Stomach (tissue), 9 donors: Measurements from ENCODE around the gene CCL24. TPM values are rescaled to one million over a fixed set of nuclear protein-coding genes. Genes with fewer than 3 reads are reported as not detected.
"Not testable (repeated sequence)": the region's sequence is repeated elsewhere in the genome, so short reads cannot be mapped to it uniquely, and the experiment has no call there.

Experiments used
- DNase-seq, 2 donors: peaks; one replicate each; pipeline versions ENCODE4 v3.0.0 to v3.0.0-alpha.2; 2013 to 2019
- H3K27ac ChIP-seq, 5 donors: fragments of 200-600 bp in 4 of 5; sonication (generic) in 4 of 5; one replicate each; pipeline ENCODE4 v1.5.1; 2013 to 2019; ENCODE audit warnings: mild to moderate bottlenecking in 1 of 5, moderate library complexity in 1 of 5
- H3K27me3 ChIP-seq, 3 donors: fragments of 200-600 bp; sonication (generic); one replicate each; pipeline ENCODE4 v1.5.1; 2017 to 2019; ENCODE audit warnings: mixed run types in 1 of 3
- H3K36me3 ChIP-seq, 4 donors: fragments of 200-600 bp; sonication (generic); 1 replicate in 3 of 4; 2 replicates in 1 of 4; pipeline ENCODE4 v1.5.1; 2016 to 2019
- H3K4me1 ChIP-seq, 4 donors: fragments of 200-600 bp; sonication (generic); one replicate each; pipeline ENCODE4 v1.5.1; 2016 to 2019
- H3K4me3 ChIP-seq, 4 donors: fragments of 200-600 bp; sonication (generic) in 3 of 4; one replicate each; pipeline ENCODE4 v1.5.1; 2016 to 2019; ENCODE audit warnings: mild to moderate bottlenecking in 1 of 4
- H3K9me3 ChIP-seq, 4 donors: fragments of 200-600 bp; sonication (generic); one replicate each; pipeline ENCODE4 v1.5.1; 2016 to 2019
- CTCF ChIP-seq, 7 experiments: fragments of 450-650 bp in 4 of 7; fragments of 200-600 bp in 3 of 7; sonication (generic) in 3 of 7; IDR thresholded peaks; one replicate each; pipeline ENCODE4 v1.5.1; 2016 to 2019; ENCODE audit warnings: antibody characterized with exemption in 7 of 7, control low read depth in 2 of 7, mild to moderate bottlenecking in 1 of 7
- EP300 ChIP-seq: sonication (generic); formaldehyde crosslinking; IDR thresholded peaks from one replicate; pipeline ENCODE4 v1.6.1; 2017; ENCODE audit warnings: antibody characterized with exemption
- POLR2A ChIP-seq, 4 donors: fragments of 450-650 bp; IDR thresholded peaks; one replicate each; pipeline ENCODE4 v1.6.1; 2016; ENCODE audit warnings: antibody characterized with exemption in 4 of 4, control low read depth in 2 of 4, mild to moderate bottlenecking in 1 of 4, moderate library complexity in 1 of 4
- POLR2AphosphoS5 ChIP-seq, 3 donors: sonication (generic); formaldehyde crosslinking; IDR thresholded peaks; one replicate each; pipeline ENCODE4 v1.6.1; 2016; ENCODE audit warnings: antibody characterized with exemption in 3 of 3
- WGBS, 5 donors: extraction: QIAGEN DNeasy Blood & Tissue Kit in 3 of 5; methylation state at CpG; one replicate each; pipeline versions ENCODE4 v1.1.5 to v1.1.7; 2013 to 2018; 5-methylcytosine and 5-hydroxymethylcytosine counted together
- intact Hi-C: fragments of 100-400 bp; cut with DNase I; formaldehyde crosslinking; loops from one replicate; pipeline ENCODE4 v1.15.1; 2023; ENCODE audit warnings: low total_unique reads
- polyA plus RNA-seq, 3 donors: library from polyadenylated mRNA; stranded (reverse); fragments of 200-250 nt; gene quantifications; one replicate each; pipeline ENCODE4 v1.2.3, GENCODE V29; 2013
- total RNA-seq, 5 donors: library from RNA; depleted of rRNA; stranded (reverse); fragments of >200 nt; gene quantifications; one replicate each; pipeline versions ENCODE4 v1.1.0 to v1.2.3, GENCODE V29; 2014 to 2016
- donor health status: healthy with polysubstance abuse.
- donor health status: Bipolar disorder and iron deficiency.
- donor health status: healthy.

CCL24 gene
- total and polyA plus RNA-seq, 8 donors = 2.1 to 9.1 (median 3.8) TPM; not detected in 4

GRCh38 chr7:75836798-75837197, 23.2 kb upstream of the CCL24 start:
- TF ChIP-seq EP300 (no peak), POLR2AphosphoS5 (IDR thresholded peaks at IDR 0.05) (no peak)
- Histone ChIP-seq H3K27ac (no peak overlapping the region), H3K27me3 (no peaks in the 10 kb centered on the region), H3K4me1 (peaks cover 0 to 2% (median 0%) of the 10 kb centered on the region in 4 donors), H3K9me3 (no peaks in the 10 kb centered on the region), H3K36me3 (no peaks in the 10 kb centered on the region), H3K4me3 (no peak overlapping the region)
- intact Hi-C loops = no loop called here
- WGBS, 5 donors = 89 to 95% (median 93%) methylated on average over 7 of the region's 7 CpGs
- no peak for DNase-seq

GRCh38 chr7:75835688-75836285, 22.2 kb upstream of the CCL24 start:
- intact Hi-C loops = no loop called here

GRCh38 chr7:75833662-75834061, 20.1 kb upstream of the CCL24 start:
- 73 to 87% (median 78%) methylated on average over 5 to 6 of the region's 6 CpGs for WGBS, 5 donors
- H3K9me3 ChIP-seq, intact Hi-C loops: not testable (repeated sequence)

More at GRCh38 chr7:75835688-75836285, 22.2 kb upstream of the CCL24 start:
- no peak for TF ChIP-seq EP300
- TF ChIP-seq CTCF (IDR thresholded peaks at IDR 0.05) = no peak
- 82 to 89% (median 87%) methylated on average over 29 of the region's 29 CpGs for WGBS, 5 donors
- Histone ChIP-seq H3K9me3 (no peaks in the 10 kb centered on the region), H3K27ac (no peak overlapping the region), H3K27me3 (no peaks in the 10 kb centered on the region), H3K4me3 (no peak overlapping the region), H3K36me3 (no peaks in the 10 kb centered on the region), H3K4me1 (no peaks in the 10 kb centered on the region)
- no peak for DNase-seq

GRCh38 chr7:75830978-75831377, 17.4 kb upstream of the CCL24 start:
- intact Hi-C loops = no loop called here
- Histone ChIP-seq H3K36me3 (no peaks in the 10 kb centered on the region), H3K9me3 (peaks cover 0 to 4% (median 0%) of the 10 kb centered on the region in 4 donors), H3K27ac (no peak overlapping the region), H3K4me1 (no peaks in the 10 kb centered on the region), H3K27me3 (no peaks in the 10 kb centered on the region), H3K4me3 (no peak overlapping the region)
- TF ChIP-seq POLR2AphosphoS5 (IDR thresholded peaks at IDR 0.05) = no peak
- no peak for TF ChIP-seq EP300
- no peak for TF ChIP-seq POLR2A (IDR thresholded peaks at IDR 0.05)
- no peak for TF ChIP-seq CTCF (IDR thresholded peaks at IDR 0.05)
- 87 to 96% (median 93%) methylated on average over 6 of the region's 6 CpGs for WGBS, 5 donors
- DNase-seq = no peak

More at GRCh38 chr7:75833662-75834061, 20.1 kb upstream of the CCL24 start:
- not testable (repeated sequence) for H3K27ac ChIP-seq, DNase-seq, H3K36me3 ChIP-seq, H3K4me1 ChIP-seq, H3K27me3 ChIP-seq, H3K4me3 ChIP-seq

GRCh38 chr7:75829656-75830055, 16.1 kb upstream of the CCL24 start:
- not testable (repeated sequence) for H3K27ac ChIP-seq

GRCh38 chr7:75823198-75823910, 9.7 kb upstream of the CCL24 start:
- intact Hi-C loops = no loop called here
- no peaks in the 10 kb centered on the region for H3K27me3 ChIP-seq
- no peak for TF ChIP-seq CTCF (IDR thresholded peaks at IDR 0.05)
- TF ChIP-seq POLR2AphosphoS5 (IDR thresholded peaks at IDR 0.05) = no peak
- no peak for TF ChIP-seq POLR2A (IDR thresholded peaks at IDR 0.05)
- TF ChIP-seq EP300 = no peak
- H3K4me3 ChIP-seq = no peak overlapping the region
- no peaks in the 10 kb centered on the region for H3K36me3 ChIP-seq
- no peaks in the 10 kb centered on the region for H3K4me1 ChIP-seq
- no peak for DNase-seq
- H3K27ac ChIP-seq = no peak overlapping the region
- 36 to 55% (median 45%) methylated on average over 9 of the region's 9 CpGs for WGBS, 5 donors
- peaks cover 0 to 4% (median 0%) of the 10 kb centered on the region in 4 donors for H3K9me3 ChIP-seq

More at GRCh38 chr7:75829656-75830055, 16.1 kb upstream of the CCL24 start:
- WGBS, 5 donors = 52 to 79% (median 61%) methylated on average over 6 of the region's 6 CpGs
- DNase-seq, H3K36me3 ChIP-seq, H3K9me3 ChIP-seq, intact Hi-C loops, H3K4me3 ChIP-seq, H3K4me1 ChIP-seq, H3K27me3 ChIP-seq: not testable (repeated sequence)
